Stimulated activated CD8-positive, alpha-beta memory T cell treated with anti-CD3 and anti-CD28 coated beads, Interleukin-15, amount 100 ng/mL, for 4 hours (primary cell): ENCODE data around the gene TAF1C.
"Not testable (repeated sequence)": the region's sequence is repeated elsewhere in the genome, so short reads cannot be mapped to it uniquely, and the experiment has no call there.

ENCODE experiments used
- DNase-seq, 2 donors: peaks; one replicate each; pipeline ENCODE4 v3.0.0-alpha.2; 2020; ENCODE audit warnings: low read depth in 2 of 2

TAF1C gene

GRCh38 chr16:84209989-84210388 is 23.1 kb upstream of the TAF1C start:
- no peak for DNase-seq

DNA sequence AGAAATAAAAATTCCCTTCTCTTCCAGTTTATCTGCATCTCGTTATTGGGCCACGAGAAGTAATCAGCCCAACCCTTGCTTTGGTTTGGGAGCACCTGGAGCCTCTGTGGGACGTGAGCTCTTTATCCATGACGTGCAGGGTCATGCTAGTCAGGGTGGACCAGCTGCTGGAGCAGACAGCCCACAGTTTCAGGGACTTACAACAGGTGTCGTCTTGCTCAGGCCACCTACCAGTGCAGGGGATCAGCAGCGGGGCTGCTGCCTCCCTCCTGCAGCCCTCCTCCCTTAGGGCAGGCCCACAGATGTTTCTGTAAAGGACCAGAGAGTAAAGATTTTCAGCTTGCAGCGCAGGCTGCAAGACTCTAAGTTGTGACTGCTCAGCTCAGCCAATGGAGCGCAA is 21.0 kb upstream of the TAF1C start:
- no peak for DNase-seq

GRCh38 chr16:84207251-84207650 is 20.4 kb upstream of the TAF1C start:
- no peak for DNase-seq

DNA sequence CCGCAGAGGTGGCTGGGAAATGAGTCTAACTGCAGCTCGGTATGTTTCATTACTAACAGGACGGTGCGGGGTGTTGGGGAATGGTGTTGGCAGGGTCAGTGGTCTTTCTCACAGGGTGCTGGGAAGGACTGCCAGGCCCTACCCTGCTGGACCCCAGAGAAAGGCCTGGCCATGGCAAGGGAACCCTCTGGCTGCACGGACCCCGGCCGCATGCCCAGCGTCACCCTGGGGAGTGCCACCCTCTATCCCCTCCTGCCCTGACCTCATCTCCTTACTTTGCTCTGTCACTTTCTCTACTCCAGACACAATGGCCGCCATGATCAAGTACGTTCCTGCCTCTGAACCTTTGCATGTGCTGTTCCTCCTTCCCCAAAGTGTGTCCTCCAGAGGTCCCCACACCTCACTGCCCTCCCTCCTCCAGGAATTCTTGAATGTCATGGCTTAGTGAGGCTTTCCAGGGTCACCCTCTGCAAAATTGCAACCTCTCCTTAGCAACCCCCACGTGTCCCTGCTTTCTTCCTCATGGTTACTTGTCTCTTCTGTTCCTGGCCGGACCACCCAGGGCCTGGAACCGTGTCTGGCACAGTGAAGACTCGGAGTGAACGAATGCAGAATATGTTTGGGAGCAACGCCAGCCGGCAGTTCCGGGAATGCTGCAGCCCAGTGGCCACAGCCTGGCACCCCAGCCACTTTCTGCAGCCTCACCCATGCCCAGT is 19.3 kb upstream of the TAF1C start:
- DNase-seq: no peak

- not testable (repeated sequence) for DNase-seq
These were observed 18.3 kb upstream of the TAF1C start for GRCh38 chr16:84205123-84205522.

DNA sequence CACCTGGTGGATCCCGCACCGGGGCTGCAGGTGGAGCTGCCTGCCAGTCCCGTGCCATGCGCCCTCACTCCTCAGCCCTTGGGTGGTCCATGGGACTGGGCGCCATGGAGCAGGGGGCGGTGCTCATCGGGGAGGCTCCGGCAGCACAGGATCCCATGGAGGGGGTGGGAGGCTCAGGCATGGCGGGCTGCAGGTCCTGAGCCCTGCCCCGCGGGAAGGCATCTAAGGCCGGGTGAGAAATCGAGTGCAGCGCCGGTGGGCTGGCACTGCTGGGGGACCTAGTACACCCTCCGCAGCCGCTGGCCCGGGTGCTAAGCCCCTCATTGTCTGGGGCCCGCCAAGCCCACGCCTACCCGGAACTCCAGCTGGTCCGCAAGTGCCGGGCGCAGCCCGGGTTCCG is 17.7 kb upstream of the TAF1C start:
- not testable (repeated sequence) for DNase-seq

GRCh38 chr16:84199861-84200260 is 13.0 kb upstream of the TAF1C start:
- DNase-seq: no peak

DNA sequence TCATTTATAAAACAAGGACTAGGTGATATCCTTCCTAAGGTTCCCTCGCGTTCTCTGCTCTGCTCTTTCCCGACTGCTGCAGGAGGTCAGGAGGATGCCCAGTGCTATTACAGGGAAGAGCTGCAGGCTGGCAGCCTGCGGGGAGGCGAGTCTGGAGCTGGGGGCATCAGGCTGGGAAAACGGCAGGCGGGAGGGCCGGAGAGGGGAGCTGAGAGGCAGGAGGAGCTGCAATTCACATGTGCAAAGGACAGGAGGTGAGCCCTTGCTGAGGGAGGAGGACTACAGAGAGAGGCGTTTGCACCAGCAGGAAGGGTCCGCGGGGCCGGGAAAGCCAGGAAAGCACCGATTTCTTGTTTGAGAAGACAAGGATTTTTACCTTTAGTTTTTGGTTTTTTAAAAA is 12.2 kb upstream of the TAF1C start:
- no peak for DNase-seq

DNA sequence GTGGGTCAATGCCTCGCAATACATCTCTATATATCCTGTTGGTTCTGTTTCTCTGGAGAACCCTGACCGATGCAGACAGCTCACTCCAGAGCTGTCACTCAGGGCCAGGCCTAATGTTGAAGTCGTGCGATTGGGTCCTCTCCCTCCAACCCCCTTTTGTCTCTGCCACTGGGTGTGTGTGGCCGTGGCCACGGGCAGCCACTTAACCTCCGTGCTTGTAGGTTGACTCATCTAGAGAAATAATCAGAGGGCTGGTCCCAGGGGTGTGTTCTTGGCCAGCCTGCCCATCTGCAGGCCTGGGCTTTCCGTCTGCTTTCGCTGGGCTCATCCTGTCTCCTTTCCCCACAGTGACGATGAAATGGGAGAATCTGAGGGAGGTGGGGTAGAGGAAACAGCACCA is 11.5 kb upstream of the TAF1C start:
- no peak for DNase-seq

DNA sequence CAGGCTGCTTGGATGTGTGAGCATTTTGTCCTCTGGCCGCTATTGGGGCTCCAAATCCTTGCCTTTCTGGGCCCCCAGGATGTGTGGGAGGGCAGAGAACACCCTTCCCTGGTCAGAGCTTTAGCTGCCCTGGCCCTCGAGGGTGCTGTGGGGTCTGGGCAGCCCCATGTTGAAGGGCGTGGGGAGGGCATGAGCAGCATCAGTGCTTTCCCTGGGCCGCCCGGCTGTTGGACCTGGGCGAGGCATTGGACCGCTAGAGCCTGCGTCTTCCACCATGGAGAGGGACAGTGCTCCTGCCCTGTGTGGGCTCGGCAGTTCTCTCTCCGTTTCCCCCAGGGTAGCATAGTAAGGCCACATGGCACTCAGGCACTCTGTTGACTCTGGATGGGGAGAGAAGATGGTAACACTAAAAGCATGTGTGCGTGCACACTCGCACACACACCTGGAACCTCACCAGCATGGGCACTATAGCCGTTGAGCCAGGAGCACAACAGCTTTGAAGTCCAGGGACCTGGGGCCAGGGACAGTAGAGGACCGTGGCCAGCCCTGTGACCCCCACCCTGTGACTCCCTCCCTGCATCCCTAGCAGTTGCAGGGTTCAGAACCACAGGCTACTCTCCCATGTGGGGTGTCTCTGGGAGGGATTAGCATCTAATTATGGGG is 10.7 kb upstream of the TAF1C start:
- DNase-seq: no peak

DNA sequence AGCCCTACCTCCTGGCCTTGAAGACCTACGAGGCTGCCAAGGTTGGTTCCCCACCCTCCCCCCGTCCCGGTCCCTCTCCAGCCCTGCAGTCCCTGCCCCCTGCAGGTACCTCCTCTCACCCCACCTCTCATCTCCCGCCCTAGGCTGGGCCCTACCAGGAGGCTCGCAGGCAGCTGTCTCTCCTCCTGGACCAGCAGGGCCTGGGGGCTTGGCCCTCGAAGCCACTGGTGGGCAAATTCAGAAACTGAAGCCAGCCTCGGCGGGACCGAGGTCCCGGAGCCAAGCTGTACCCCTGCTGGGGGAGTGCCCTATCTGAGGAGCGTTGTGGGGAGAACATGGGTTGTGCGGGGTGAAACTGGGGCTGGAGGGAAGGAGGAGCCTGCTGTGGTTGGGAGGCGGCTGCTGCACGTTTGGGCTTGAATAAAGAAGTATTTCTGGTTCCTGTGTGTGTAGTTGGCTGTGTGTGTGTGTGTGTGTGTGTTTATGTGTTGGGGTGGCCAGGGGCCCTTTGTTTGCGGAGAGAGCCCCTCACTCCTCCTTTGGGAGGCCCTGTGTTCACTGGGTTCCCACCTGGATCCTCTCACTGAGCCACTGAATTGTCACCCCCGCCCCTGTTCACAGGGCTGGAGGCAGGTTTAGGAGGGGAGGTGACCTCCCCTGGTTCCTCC is 10.0 kb upstream of the TAF1C start:
- DNase-seq: no peak

DNA sequence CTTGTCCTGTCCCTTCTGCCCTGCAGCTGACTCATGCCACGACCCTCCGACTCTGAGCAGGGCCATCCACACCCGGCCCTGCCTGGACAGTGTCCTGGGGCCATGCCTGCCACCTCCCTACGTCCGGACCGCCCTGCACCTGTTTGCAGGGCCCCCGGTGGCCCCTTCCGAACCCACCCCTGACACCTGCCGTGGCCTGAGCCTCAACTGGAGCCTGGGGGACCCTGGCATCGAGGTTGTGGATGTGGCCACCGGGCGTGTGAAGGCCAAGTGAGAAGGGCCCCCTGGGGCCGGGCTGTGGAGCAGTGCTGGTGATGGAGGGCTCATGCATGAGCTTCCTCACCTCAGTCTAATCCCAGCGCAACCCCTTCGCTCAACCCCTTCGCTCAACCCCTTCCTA is 9.2 kb upstream of the TAF1C start:
- no peak for DNase-seq

- no peak for DNase-seq
These were observed 8.6 kb upstream of the TAF1C start for GRCh38 chr16:84195201-84196093.

GRCh38 chr16:84194470-84195200 is 7.8 kb upstream of the TAF1C start:
- DNase-seq: no peak

GRCh38 chr16:84194018-84194417 is 7.2 kb upstream of the TAF1C start:
- no peak for DNase-seq

DNA sequence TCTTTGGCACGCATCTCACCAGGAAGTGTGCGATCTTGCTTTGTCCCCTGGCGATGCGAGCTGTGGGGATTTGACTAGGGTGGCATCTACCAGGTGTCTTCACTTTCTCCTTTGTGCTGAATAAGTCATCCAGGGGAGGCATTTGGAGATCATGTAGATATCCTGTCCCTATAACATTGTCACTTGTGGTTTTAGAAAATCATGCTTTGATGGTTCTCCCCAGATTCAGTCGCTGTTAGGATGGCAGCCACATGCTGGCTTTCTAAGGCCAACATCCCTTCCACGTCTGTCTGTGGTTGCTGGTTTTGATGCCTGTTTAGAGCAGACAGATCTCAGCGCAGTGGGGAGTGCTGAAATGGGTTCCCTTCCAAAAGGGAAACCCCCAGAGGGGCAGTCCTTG is 6.6 kb upstream of the TAF1C start:
- no peak for DNase-seq

GRCh38 chr16:84191466-84191865 is 4.6 kb upstream of the TAF1C start:
- no peak for DNase-seq

DNA sequence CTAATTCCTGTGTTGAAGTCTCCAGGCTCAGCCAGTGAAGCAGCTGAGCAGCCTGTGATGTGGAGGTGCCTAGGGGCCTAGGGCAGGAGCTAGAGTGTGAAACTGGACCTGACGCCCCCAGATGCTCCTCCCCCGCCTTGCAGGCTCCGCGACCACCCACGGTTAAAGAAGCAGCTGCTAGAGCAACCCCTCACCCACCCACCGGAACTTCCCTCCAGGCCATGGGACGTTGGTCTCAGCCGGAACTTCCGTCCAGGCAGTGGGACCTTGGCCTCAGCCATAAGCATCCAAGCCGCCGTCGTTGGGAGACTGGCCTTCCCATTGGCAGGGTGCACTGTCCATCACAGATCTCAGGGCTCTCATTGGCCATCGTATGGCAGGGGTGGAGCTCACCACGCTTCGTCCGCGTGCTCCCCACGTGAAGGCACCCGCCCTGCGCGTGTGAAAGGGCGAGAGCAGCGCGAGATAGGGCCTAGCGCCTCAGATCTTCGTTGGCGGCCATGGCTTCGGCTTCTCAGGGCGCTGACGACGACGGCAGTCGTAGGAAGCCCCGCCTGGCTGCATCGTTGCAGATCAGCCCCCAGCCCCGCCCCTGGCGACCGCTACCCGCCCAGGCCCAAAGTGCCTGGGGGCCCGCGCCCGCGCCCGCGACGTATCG is 4.0 kb upstream of the TAF1C start, which contains the start of gene ADAD2:
Gene ADAD2, plus strand, starts transcription at position 427 of the 658 bp plus-strand sequence. Its CDS starts 74 bp downstream, at position 501.
- DNase-seq: no peak

GRCh38 chr16:84184775-84185174 is 2.1 kb downstream of the TAF1C start:
- no peak for DNase-seq

DNA sequence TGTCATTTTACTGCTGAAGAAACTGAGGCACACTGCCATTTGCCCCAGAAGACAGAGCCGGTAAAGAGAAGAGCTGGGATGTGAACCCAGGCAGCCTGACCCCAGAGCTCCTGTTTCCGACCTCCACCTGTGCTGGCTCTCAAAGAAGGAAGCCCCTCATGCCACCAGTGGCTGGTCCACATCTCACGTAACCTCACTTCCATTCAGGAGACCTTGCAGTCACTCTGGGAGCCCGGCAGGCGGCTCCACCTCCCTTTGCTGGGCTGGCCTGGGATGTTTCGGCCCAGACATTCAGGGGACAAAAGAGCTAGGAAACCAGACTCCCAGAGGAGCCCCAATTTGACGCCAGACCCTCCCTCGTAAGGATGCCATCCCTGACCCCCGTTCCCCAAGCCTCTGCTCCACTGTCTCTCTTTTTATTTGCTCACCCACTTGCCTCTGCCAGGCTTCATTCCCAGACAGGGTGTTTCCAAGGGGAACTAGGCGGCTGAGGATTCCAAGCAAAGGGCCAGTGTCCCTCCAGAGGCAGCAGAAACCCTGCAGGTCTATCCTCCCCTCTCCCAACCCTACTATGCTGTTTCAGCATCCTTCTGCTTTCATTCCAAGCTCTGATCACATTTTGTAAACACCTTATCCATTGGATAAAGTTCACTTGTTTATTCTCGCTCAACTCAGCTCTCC is 2.8 kb downstream of the TAF1C start:
- DNase-seq: no peak
